HS-5 (cell line): ENCODE measurements around the gene ZFYVE27.
"Not testable (repeated sequence)": the region's sequence is repeated elsewhere in the genome, so short reads cannot be mapped to it uniquely, and the experiment has no call there.

Experiments used
- DNase-seq: peaks from one replicate; pipeline ENCODE4 v3.0.0-alpha.2; 2012; ENCODE audit warnings: low read depth

ZFYVE27 gene

GRCh38 chr10:97736902-97737769 lies at the start of gene ZFYVE27:
Gene ZFYVE27, plus strand, starts transcription at chr10:97737128. Its CDS starts 1,350 bp downstream, at chr10:97738478.
- DNase-seq = peak; percentile 73

DNA sequence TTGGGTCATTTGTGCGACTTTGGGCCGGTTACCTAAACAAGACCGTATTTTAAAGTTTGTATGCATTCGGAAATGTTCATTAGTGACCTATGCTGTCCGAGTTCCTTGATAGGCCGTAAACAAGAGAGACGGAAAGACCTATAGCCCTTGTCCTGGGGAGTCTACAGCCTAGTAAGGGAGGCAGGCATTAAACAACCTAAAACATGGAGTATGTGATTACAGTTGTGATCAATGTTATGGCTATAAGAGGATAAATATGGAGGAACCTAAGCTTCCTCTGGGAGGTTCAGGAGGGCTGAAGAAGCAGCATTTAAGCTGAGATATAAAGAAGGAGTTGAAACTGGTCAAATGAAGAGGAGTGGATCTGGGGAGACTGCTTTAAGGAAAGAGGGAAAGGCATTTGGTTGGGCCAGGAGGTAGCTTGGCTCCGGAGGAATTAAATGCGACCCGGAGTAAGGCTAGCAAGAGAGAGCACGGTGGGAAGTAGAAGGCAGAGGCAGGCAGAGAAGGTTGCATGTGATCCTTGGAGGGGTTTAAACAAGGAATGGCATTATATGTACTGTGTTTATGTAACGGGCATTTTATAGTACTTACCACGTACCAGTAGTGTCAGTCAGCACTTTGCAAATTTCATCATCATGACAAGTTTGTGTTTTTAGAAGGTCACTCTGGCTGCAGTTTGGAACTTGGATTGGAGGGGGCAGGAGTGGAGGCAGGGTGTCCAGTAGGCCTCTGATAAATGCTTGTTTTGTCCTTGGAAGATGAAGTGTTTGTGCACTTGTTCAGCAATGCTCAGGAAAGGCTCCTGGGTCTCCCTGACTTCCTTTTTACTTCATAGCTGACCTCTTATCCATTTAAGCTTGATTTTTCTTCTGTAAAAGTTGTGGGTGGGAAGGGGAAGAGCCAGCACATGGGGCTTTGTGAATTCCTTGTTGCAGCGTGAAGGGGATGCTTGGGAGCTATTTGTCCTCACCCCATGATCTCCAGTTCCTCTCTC lies 48.8 kb upstream of the ZFYVE27 start:
- DNase-seq = no peak

- DNase-seq = peak; percentile 96
These were observed 47.3 kb upstream of the ZFYVE27 start for GRCh38 chr10:97689559-97690020.

- no peak for DNase-seq
These were observed 46.8 kb upstream of the ZFYVE27 start for GRCh38 chr10:97690133-97690532.

GRCh38 chr10:97698072-97698655 lies 38.8 kb upstream of the ZFYVE27 start:
- DNase-seq = not testable (repeated sequence)

GRCh38 chr10:97701438-97702069 lies 35.4 kb upstream of the ZFYVE27 start:
- DNase-seq = no peak

GRCh38 chr10:97703398-97704067 lies 33.4 kb upstream of the ZFYVE27 start:
- no peak for DNase-seq

- DNase-seq = no peak
These were observed 32.6 kb upstream of the ZFYVE27 start for GRCh38 chr10:97704341-97704740.

GRCh38 chr10:97705006-97705670 lies 31.8 kb upstream of the ZFYVE27 start:
- no peak for DNase-seq

- DNase-seq = no peak
These were observed 29.6 kb upstream of the ZFYVE27 start for GRCh38 chr10:97707134-97707861.

GRCh38 chr10:97708167-97708566 lies 28.8 kb upstream of the ZFYVE27 start:
- DNase-seq = no peak

- no peak for DNase-seq
These were observed 27.7 kb upstream of the ZFYVE27 start for GRCh38 chr10:97708976-97709946.

DNA sequence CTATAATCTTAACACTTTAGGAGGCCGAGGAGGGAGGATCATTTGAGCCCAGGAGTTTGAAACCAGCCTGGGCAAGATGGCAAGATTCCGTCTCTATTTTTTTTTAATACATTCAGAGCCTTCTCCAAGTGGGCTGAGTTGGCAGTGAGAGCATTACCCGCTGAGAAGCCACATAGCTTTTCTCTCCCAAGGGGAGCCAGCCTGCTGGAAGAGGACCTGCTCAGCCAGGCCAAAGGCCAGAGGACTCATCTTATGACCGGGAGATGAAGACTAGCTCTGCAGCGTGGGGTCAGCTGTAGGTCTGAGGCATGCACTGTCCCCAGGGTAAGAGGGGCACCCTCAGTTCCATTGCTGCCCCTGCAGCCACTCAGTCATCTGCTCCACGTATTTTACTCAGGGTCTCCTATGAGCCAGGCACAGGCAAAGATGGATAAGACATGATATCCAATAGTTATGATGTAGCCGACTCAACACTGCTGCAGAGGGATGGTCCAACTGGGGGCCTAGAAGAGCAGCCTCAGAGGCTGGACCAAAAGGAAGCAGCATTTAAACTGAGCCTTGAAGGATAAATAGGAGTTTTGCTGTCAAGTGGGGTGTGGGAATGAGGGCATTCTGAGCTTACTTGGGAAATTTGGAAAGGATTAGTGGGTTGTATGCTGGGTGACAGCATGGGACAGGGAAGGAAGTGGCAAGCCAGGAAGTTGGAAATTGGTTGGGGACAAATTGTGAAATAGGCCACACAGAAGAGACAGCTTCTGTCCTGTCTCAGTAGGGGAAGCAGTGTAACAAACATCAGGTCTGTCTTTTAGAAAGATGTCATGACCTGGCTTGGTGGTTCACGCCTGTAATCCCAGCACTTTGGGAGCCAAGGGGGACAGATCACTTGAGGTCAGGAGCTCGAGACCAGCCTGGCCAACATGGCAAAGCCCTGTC lies 25.0 kb upstream of the ZFYVE27 start:
- DNase-seq = no peak

DNA sequence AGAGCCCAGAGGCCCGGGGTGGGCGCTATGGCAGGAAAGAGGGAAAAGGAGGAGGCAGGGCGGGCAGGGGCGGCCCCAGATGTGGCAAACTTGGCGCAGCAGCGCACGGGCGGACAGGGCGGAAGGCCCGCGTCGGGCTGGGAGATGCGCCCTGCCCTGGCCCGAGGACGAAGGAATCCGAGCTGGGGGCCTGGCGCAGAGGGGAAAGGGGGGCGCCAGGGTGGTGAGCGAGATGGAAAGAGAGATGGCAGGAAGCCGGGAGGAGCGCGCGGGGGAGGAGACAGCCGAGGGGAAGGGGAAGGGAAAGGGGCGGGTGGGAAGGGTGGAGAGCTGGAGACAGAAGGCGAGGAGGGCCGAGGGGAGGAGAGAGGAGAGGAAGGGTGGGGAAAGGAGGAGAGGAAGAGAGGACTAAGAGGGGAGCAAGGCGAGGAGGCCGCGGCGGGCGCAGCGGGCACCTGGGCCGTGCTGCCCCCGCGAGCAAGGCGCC lies 23.5 kb upstream of the ZFYVE27 start, which contains the start of gene MARVELD1:
Gene MARVELD1 (plus strand): TSS at position 392 of the 487 bp plus-strand sequence. CDS start 147 bp downstream, outside the sequence.
- DNase-seq = peak; percentile 56

DNA sequence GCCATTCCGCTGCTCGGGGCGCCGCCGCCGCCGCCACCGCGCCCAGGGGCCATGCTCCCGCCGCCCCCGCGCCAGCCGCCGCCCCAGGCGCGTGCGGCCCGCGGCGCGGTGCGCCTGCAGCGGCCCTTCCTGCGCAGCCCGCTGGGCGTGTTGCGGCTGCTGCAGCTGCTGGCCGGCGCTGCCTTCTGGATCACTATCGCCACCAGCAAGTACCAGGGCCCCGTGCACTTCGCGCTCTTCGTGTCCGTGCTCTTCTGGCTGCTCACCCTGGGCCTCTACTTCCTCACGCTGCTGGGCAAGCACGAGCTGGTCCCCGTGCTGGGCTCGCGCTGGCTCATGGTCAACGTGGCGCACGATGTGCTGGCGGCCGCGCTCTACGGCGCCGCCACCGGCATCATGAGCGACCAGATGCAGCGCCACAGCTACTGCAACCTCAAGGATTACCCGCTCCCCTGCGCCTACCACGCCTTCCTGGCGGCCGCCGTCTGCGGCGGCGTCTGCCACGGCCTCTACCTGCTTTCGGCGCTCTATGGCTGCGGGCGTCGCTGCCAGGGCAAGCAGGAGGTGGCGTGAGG lies 23.0 kb upstream of the ZFYVE27 start:
- DNase-seq = no peak

DNA sequence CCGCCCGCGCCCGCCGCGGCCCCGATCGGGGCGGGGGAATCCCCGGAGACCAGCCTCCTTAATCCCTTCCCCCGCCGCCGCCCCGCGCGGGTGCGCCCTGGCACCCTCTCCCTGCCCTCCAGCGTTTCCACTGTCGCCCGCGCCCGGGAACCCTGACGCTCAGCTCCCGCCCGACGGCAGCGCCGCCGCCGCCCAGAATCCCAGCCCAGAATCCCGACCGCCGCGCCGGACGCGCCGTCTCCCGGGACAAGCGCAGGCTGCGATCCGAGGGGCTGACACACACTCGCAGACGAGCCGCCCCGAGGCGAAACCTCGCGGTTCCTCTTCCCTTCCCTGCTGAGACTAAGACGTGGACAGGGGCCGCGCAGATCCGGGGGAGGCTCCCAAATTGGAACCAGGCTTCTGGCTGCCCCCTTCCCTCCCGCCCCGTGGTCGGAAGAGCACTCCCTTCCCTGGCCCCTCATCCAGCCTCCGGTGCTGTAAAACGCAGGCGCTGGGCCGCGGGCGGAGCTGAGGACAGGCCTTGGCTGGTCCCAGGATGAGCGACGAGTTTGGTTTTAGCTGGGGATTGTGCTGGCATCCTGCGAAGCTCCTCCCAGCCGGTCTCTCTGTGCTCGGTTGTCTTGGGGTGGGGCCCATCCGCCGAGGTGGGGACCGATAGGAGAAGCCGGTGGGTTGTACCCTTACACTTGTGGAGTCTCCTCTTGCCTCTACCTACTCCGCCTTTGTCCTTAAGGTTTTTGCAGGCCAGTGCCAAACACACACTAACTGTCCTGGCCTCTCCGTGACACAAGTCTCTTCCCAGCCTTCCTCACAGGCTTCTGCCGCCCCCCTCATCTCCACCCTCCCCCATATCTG lies 22.3 kb upstream of the ZFYVE27 start:
- DNase-seq = no peak
